ENCODE results near the gene ILDR2.

GRCh38 chr1:166884971-166885370, 90.4 kb downstream of the ILDR2 start:
- TF ChIP-seq POLR2A (IDR thresholded peaks at IDR 0.05; ENCODE audit: low read depth, low read length) = no peak
- TF ChIP-seq TCF12 (IDR thresholded peaks at IDR 0.05; ENCODE audit: low read depth, low read length) = no peak
- TF ChIP-seq ZNF274 (IDR thresholded peaks at IDR 0.05; ENCODE audit: insufficient read depth, insufficient read length) = no peak
- no peak for TF ChIP-seq USF2 (IDR thresholded peaks at IDR 0.05; ENCODE audit: borderline replicate concordance, low read depth, low read length)
- no peak for TF ChIP-seq BCLAF1 (IDR thresholded peaks at IDR 0.05)
- TF ChIP-seq ZBTB11 (CRISPR knock-in tag; IDR thresholded peaks at IDR 0.05) = no peak
